ENCODE results near the gene CTAGE6. TPM values are rescaled to one million over a fixed set of nuclear protein-coding genes. Genes with fewer than 3 reads are reported as not detected.
"Not testable (repeated sequence)": the region's sequence is repeated elsewhere in the genome, so short reads cannot be mapped to it uniquely, and the experiment has no call there.

CTAGE6 gene, protein sequence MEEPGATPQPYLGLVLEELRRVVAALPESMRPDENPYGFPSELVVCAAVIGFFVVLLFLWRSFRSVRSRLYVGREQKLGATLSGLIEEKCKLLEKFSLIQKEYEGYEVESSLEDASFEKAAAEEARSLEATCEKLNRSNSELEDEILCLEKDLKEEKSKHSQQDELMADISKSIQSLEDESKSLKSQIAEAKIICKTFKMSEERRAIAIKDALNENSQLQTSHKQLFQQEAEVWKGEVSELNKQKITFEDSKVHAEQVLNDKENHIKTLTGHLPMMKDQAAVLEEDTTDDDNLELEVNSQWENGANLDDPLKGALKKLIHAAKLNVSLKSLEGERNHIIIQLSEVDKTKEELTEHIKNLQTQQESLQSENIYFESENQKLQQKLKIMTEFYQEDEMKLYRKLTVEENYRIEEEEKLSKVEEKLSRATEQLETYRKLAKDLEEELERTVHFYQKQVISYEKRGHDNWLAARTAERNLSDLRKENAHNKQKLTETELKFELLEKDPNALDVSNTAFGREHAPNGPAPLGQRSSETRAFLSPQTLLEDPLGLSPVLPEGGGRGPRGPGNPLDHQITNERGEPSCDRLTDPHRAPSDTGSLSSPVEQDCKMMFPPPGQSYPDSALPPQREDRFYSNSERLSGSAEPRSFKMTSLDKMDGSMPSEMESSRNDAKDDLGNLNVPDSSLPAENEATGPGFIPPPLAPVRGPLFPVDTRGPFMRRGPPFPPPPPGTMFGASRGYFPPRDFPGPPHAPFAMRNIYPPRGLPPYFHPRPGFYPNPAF
- polyA plus RNA-seq (ENCODE audit: insufficient read length), result not detected

DNA sequence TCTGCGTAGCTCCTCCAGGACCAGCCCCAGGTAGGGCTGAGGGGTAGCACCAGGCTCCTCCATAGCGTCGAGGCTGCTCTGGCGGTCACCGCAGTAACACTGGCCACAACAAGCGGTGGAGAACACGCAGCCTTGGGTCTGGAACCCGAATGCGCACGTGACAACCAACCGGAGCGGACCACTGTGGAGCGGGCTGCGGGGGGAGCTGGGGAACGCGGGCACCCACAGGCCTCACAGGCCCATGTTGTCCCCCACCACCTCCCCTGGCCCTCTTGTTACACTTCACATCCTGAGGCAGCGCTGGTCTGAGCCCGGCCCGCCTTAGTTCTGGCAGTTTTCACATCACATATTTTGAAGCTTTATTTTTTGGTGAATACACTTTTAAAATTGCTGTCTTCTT, at the start of gene CTAGE6:
Gene CTAGE6, minus strand, starts transcription at position 101 of the 400 bp plus-strand sequence. Its CDS starts 38 bp downstream, at position 63.
- DNase-seq, result not testable (repeated sequence)

DNA sequence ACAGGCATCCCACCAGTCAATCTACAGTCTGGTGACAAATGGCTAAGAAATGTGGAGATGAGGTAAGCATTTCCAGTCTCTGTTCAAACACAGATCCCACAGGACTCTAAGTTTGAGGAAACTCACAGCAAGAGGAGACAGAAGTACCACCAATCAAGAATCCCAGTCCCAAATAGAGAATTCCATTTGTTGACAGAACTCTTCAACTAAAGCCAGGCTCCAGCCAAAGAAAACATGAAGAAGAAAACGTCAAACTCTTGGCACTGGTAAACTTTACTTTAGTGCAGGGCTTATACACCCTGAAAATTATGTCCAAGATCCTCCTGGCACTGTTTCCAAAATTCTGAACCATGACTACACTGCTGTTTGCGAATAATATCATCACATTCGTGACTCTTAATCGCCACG, 49.2 kb upstream of the CTAGE6 start:
- DNase-seq, result not testable (repeated sequence)

DNA sequence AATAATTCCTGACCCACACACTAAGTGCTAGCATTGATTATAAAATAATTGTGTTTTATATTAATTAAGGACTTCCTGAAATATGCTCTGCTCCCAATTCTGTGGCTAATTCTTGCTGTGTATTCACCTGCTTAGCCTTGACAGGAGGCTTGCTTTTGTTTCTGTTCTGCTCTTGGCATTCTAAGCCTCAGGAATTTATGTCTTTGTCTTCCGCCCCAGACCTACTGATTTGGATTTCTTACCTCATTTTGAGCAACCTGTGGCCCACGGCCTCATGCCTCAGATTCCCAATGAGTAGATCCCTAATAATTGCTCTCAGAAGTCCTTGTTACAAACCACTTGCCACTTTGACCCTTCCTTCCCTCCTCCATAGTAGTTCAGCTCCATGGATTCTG, 40.4 kb upstream of the CTAGE6 start:
- DNase-seq, result not testable (repeated sequence)

DNA sequence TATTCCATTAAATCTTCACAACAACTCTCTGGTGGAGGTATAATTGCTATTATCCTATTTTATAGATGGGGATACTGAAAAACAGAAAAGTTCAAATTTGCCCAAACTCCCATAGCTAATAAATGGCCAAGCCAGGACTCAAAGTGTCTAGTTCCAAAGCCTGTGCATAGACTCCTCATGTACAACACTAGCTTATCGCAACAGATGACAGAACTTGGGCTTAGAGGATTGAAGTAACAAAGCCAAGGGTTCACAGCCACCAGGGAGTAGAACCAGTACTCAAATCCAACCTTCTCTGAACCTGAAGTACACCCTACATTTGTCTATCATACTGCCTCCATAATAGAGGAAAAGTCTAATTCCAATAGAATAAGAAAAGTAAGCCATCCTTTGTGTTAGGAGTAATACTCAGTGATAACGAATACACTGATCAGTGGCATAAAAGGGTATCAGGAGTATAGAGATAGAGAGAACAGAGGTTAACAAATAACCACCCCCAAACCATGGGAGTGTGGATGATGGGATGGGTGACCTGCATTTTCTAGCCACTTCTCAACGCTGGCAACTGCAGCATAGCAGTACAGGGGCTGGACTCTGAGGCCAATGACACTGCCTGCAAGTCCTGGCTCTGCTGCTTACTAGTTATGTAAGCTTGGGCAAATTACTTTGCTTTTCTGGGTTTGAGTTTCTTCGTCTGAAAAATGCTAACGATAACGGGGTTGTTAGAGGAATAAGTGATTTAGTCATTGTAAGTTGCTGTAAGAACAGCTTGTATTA, 39.8 kb upstream of the CTAGE6 start:
- DNase-seq, result not testable (repeated sequence)

DNA sequence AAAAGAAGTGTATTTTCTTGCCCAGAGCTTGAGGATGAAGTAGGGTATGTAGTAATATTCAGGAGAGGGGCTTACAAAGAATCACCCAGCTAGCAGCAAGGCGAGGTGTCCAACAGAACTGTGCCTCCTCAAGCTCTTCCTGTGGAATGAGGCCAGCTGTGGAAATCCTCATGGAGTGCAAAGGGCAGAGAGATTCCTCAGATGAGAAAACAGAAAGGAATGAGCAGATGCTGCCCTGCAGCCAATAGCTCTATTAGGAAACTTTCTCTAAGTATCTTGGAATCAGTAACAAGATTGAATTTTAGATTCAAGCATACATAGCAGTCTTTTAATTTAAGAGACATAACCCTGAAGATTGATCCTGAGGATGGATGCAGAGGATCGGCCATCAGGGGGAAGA, 38.2 kb upstream of the CTAGE6 start:
- DNase-seq, result not testable (repeated sequence)

DNA sequence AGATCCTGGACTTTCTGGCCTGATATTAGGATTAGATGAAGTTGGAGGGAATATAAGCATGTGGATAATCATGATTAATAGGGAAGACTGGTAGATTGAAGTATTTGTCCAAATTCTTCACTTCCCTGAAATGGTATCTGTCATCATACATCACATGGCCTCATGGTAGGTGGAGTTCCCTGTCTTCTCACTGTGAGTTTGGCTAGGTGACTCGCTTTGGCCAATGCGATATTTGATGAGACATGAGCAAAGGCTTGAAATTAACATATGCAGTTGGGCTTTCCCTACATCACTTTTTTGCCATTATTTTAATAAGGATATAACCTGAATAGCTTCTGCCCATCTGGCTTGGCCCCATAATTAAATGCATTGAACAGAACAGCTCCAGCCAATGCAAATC, 35.1 kb upstream of the CTAGE6 start:
- DNase-seq, result not testable (repeated sequence)

DNA sequence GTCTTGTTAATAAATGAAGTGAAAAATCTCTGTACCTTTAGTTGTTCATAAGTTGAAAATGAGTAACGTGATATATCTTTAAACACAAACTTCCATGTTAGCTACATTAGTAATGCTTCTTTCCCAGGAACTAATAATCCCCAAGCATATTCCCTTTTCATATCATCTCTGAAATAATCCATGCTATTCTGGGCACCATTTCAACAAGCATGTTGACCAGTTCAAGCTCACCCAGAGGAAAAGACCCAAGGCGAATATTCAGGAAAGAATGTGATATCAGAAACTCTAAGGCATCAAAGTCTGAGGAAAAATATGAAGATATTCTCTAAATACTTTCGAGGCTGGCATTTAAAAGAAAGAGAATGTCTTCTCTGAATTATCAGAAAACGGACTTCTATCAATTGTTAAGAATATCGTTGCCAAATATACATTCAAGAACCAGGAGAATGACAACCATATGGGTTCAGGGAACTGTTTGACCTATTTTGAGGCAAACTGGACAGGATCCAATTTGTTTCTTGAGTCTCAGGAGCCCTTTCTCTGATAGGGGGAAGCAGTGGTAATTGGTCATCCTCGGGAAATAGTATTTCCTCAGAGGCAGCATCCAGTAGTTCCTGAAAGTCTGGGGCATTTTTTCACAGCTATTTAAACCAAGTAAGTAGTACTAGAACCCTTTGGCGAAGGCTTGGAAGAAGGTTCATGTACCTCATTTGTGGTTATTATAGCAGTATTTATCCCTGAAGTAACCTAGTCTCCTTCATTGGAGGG, 28.1 kb upstream of the CTAGE6 start:
- not testable (repeated sequence) for DNase-seq

DNA sequence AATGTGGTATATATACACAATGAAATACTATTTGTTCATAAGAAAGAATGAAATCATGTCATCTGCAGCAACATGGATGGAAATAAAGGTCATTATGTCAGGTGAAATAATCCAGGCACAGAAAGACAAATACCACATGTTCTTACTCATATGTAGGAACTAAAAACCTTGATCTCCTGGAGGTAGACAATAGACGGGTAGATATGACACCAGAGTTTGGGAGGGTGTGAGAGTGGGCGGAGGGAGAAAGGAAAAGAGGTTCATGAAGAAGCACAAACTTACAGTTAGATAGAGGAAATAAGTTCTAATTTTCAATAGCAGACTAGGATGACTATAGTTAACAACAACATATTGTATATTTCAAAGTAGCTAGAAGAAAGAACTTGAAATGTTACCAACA, 22.1 kb upstream of the CTAGE6 start:
- not testable (repeated sequence) for DNase-seq

DNA sequence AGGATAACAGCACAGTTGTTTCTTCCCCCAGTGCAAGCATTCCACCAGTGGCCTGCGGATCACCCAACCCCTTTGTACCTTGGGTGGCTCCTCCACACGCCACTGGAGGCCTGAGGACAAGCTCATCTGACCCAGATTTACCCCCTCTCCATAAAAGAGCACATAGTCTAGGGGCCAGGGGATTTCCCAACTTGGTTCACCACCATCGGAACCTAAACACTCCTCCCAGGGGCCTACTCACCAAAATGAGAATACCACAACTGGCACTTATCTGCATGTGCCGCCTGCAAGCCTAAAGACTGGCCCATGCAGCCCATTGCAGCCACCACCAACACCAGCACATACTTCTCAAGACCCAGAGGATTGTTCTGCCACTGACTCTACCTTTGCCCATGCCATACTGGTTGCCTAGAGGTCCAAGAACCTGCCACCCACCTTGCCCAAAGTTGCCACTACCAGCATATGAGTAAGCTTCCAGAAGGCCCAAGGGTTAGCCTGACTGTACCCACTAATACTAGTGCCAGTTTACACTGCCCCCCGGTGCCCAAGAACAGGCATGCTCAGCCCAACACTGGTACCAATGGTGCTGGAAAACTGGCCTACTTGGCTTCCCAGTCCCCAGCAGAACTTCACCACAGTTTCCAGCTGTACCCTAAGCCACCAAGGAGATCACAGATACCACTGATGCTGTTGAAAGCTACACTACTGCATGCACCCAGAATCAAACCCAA, 15.4 kb upstream of the CTAGE6 start:
- DNase-seq, result not testable (repeated sequence)

DNA sequence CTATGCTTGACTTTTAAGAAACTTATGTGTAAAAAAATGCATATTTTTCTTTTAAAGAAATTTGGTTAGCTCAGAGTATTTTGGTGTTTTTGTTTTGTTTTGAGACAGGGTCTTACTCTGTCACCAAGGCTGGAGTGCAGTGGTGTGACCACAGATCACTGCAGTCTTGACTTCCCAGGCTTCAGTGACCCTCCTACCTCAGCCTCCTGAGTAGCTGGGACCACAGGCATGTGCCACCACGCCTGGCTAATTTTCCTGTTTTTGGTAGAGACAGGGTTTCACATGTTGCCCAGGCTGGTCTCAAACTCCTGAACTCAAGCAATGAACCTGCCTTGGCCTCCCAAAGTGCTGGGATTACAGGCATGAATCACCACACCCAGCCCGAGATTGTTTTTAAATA, 10.0 kb upstream of the CTAGE6 start:
- not testable (repeated sequence) for DNase-seq

DNA sequence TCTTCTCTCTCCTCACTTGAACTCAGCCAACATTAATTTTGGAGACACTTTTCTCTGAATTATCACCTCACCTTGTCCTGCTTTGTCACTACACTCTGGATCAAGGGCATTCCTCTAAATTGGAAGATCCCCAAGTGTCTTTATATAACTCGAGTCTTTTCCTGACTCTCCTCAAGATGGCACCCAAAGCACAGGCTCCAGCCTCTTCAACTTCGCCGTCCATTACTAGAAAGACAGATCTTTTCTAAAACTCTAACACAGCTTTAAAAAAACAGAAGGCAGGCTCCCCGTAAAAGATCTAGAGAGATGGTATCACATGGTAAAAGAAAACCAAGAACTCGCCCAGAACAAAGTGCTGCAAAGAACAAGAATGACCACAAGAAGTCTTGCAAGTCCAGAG, 8.2 kb upstream of the CTAGE6 start:
- DNase-seq, result not testable (repeated sequence)

DNA sequence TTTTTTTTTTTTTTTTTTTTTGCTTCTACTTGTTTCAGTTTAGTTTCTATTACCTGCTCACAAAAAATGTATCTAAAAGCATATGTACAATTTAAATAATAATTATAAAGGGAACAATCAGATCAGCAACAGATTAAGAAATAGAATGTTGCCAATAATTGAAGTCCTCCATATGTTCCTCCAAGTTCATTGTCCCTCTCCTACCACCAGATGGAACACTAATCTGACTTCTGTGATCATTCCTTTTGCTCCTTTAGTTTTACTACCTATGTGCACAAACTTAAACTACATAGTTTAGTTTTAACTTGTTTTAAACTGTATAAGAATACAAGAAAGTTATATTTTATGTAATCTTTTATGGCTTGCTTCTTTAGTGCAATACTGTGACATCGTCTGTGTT, 5.6 kb upstream of the CTAGE6 start:
- DNase-seq, result not testable (repeated sequence)

DNA sequence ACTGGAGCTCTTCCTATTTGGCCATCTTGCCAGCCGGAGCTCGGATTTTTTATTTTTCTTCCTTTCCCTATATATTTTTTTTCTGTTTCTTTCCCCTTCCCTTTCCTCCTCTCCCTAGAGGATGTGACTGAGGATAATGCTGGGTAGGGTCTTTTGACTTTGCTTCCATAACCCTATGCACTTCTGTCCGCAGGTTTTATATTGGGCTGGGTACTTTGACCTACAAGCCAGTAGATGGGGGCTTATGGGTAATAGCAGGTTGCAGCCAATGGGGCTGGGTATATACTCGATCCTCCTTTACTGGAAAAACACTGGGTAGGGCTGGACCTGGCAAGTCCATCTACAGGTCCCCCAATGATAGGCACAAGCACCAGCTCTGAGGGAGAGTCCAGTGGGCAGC, 12.2 kb downstream of the CTAGE6 start:
- not testable (repeated sequence) for DNase-seq

DNA sequence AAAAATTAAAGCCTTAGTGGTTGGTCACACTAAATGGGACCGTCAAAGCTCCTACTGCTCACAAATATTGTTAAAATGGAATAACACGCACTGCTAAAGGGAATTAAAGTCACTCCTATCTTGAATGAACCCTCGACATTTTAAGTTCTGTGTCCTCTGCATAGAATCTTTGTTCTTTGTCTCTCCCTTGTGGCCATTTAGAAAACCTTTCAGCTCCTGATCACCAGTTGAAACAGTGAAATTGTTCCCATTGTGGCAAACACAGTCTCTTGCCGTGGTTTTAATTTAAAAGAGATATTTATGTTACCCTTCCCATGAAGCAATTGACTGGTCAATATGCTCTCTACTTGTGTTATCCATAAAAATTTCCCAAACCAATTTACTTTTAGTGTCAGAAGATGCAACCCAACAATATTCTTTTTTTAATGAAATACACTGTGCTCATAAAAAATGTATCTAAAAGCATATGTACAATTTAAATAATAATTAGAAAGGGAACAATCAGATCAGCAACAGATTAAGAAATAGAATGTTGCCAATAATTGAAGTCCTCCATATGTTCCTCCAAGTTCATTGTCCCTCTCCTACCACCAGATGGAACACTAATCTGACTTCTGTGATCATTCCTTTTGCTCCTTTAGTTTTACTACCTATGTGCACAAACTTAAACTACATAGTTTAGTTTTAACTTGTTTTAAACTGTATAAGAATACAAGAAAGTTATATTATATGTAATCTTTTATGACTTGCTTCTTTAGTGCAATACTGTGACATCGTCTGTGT, 20.3 kb downstream of the CTAGE6 start:
- not testable (repeated sequence) for DNase-seq

DNA sequence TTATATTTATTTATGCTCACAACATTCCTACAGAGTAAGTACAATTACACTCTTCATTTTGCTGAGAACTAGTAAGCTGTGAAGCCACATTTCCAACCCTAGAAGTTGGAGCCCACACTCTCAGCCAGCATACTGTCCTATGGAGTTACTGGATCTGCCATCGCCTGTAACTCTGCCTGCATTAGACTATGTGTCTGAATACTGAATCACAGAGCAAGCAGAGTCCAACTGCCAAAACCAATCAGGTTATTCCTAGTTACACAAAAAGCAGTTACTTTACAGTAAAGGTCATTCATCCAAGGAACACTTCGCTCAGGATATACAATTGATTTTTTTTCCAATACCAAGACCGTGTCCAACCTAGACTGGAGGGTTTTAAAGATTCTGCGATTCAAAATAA, 21.5 kb downstream of the CTAGE6 start:
- no peak for DNase-seq

DNA sequence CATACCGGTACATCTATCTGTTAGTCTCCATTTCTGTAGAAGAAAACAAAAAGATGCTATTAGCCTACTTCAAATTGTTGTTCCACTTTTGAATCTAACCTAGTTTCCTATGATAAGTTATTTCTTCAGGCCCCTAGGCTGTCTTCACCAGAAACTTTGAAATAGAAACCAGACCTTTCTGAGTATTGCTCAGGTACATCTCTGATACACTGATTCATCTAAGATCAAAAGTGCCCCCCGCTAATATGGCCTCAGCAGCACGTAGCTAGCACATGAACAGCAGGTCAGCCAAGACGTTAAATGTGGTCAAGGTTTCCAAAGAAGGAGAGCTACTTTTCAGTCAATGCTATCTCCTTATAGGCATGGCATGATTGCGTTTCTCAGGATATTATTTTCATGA, 23.6 kb downstream of the CTAGE6 start:
- DNase-seq, result no peak

DNA sequence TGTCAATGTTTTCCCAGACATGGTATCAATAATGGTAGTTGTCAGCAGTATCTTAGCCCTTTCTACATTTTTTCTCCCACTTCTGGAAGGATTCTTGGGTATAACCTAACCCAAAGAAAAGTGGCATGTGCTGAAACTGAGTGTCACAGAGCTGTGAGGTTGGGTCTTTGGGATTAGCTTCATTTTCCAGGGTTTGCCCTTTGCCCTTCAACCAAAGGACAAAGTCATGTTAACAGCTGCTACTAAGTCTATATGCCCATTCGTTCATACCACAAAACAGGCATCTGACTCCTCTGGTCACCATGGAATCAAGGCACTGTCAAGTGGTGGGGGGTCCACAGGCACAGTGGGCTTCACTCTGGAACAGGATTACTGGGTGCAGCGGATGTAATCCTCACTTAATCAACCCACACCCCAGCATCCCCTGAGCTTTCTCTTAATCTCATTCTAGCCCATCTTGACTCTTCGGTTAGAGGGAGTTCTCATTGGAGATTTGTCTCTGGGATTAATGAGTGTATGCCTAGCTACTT, 29.1 kb downstream of the CTAGE6 start:
- no peak for DNase-seq

DNA sequence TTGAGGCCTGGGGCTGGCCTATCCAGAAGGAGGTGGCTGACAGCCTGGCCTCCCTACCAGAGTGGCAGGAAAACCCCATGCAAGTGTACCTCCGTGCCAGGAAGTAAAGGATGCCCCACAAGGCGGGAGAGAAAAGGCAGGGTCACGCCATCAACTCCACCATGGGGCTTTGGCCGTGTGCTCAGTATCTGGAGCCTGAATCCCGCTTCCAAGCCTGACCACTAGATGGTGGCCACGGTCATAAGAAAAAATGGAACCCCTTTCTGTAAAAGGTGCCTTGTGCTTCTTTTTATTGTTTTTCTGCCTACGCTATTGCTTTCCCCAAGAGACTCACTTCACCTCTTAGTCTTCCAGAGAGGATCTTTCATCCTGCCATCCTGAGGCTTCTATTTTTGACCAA, 29.9 kb downstream of the CTAGE6 start:
- not testable (repeated sequence) for DNase-seq

DNA sequence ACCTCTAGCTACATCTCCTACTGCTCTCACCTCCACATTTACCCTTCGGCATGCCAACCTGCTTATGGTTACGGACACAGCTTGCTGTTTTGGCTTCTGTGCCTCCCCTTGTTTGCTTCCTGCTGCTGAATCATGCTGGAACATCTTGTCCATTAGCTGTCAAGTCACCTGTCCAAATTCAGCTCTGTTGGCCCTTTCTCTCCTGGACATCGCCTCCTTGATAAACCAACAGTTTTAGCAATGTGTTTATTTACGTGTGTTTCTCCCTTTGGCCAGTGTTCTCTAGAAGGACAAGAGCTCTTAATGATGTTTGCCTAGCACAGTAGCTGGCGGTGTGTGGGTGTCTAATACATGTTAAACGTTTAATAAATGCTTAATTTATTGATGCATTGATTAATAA, 31.4 kb downstream of the CTAGE6 start:
- DNase-seq, result not testable (repeated sequence)

DNA sequence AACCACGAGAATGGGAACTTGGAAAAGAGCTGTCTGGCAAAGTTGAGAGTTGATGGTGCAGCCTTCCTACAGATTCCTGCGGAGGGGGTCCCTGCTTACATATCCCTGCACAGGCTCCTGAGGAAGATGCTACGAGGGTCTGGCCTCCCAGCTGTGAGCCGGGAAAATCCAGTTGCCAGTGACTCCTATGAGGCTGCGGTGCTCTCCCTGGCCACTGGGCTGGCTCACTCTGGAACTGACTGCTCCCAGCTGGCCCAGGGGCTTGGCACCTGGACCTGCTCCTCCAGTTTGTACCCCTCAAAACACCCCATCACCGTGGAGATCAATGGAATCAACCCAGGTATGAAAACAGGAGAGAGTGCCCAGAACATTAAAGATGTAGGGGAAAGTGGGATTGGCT, 37.2 kb downstream of the CTAGE6 start:
- DNase-seq, result not testable (repeated sequence)

Data from hindlimb muscle (tissue), 1 donor.